Measurements from ENCODE around the gene CLEC2B. TPM values are rescaled to one million over a fixed set of nuclear protein-coding genes. Genes with fewer than 3 reads are reported as not detected.
A peak's percentile ranks its signal among the peaks of the same experiment; 100 is the strongest.

The CLEC2B gene
- total RNA-seq = 10 to 100 TPM in 1 of 4 donors, 1 to 10 TPM in 3; 3.3 to 31.4 (median 5.7) TPM

- no peak for DNase-seq
- H3K27ac ChIP-seq = peak within 1 kb of the TSS; percentile 74 to 87 (median 83)
- TF ChIP-seq POLR2A (IDR thresholded peaks at IDR 0.05) (peak; percentile 53 to 61), CTCF (IDR thresholded peaks at IDR 0.05) (no peak)
Observed at GRCh38 chr12:9869307-9870161, at the start of gene CLEC2B. Gene CLEC2B, minus strand, starts transcription at chr12:9869354.

GRCh38 chr12:9911708-9912107 is 42.6 kb upstream of the CLEC2B start:
- H3K27me3 ChIP-seq = no peaks in the 10 kb centered on the region
- DNase-seq = no peak
- H3K9me3 ChIP-seq = peaks cover 0 to 13% (median 6%) of the 10 kb centered on the region in 4 donors
- no peak overlapping the region for H3K4me3 ChIP-seq
- no peaks in the 10 kb centered on the region for H3K4me1 ChIP-seq
- H3K27ac ChIP-seq = no peak overlapping the region
- no peaks in the 10 kb centered on the region for H3K36me3 ChIP-seq
- TF ChIP-seq CTCF (IDR thresholded peaks at IDR 0.05) (no peak), POLR2A (IDR thresholded peaks at IDR 0.05) (no peak)

More at GRCh38 chr12:9869307-9870161, at the start of gene CLEC2B:
- H3K9me3 ChIP-seq = no peaks in the 10 kb centered on the region
- H3K4me1 ChIP-seq = no peaks in the 10 kb centered on the region
- H3K4me3 ChIP-seq = peak within 1 kb of the TSS; percentile 28 to 48 (median 41)
- no peaks in the 10 kb centered on the region for H3K36me3 ChIP-seq
- H3K27me3 ChIP-seq = no peaks in the 10 kb centered on the region

GRCh38 chr12:9910716-9911421 is 41.7 kb upstream of the CLEC2B start:
- no peak overlapping the region for H3K27ac ChIP-seq
- H3K4me3 ChIP-seq = no peak overlapping the region
- TF ChIP-seq CTCF (IDR thresholded peaks at IDR 0.05) (no peak), POLR2A (IDR thresholded peaks at IDR 0.05) (no peak)
- H3K9me3 ChIP-seq = peaks cover 0 to 13% (median 6%) of the 10 kb centered on the region in 4 donors
- DNase-seq = no peak
- H3K4me1 ChIP-seq = no peaks in the 10 kb centered on the region
- H3K27me3 ChIP-seq = no peaks in the 10 kb centered on the region
- no peaks in the 10 kb centered on the region for H3K36me3 ChIP-seq

GRCh38 chr12:9909724-9910123 is 40.6 kb upstream of the CLEC2B start:
- no peak overlapping the region for H3K27ac ChIP-seq
- peaks cover 0 to 13% (median 6%) of the 10 kb centered on the region in 4 donors for H3K9me3 ChIP-seq
- DNase-seq = no peak
- H3K36me3 ChIP-seq = no peaks in the 10 kb centered on the region
- no peaks in the 10 kb centered on the region for H3K4me1 ChIP-seq
- TF ChIP-seq CTCF (IDR thresholded peaks at IDR 0.05) (no peak), POLR2A (IDR thresholded peaks at IDR 0.05) (no peak)
- no peak overlapping the region for H3K4me3 ChIP-seq
- no peaks in the 10 kb centered on the region for H3K27me3 ChIP-seq

- H3K4me3 ChIP-seq = no peak overlapping the region
- H3K9me3 ChIP-seq = peaks cover 0 to 13% (median 6%) of the 10 kb centered on the region in 4 donors
- no peak for TF ChIP-seq CTCF (IDR thresholded peaks at IDR 0.05)
- TF ChIP-seq POLR2A (IDR thresholded peaks at IDR 0.05) = no peak
Observed at GRCh38 chr12:9908350-9908749, 39.2 kb upstream of the CLEC2B start.

More at GRCh38 chr12:9908350-9908749, 39.2 kb upstream of the CLEC2B start:
- DNase-seq = no peak
- Histone ChIP-seq H3K27ac (no peak overlapping the region), H3K27me3 (no peaks in the 10 kb centered on the region), H3K4me1 (no peaks in the 10 kb centered on the region), H3K36me3 (no peaks in the 10 kb centered on the region)
